Activated naive CD4-positive, alpha-beta T cell treated with anti-CD3 and anti-CD28 coated beads for 36 hours (primary cell): Measurements from ENCODE around the gene KCNC3. TPM values are rescaled to one million over a fixed set of nuclear protein-coding genes. Genes with fewer than 3 reads are reported as not detected.
"Not testable (repeated sequence)": the region's sequence is repeated elsewhere in the genome, so short reads cannot be mapped to it uniquely, and the experiment has no call there.

Source experiments
- CTCF ChIA-PET: fragments of 350-600 bp; sonication (Branson Sonifier 250); formaldehyde crosslinking; loops from one replicate; lab custom pipeline; 2021; ENCODE audit warnings: antibody characterized with exemption; lab: Charles Lee
- DNase-seq: peaks from one replicate; pipeline ENCODE4 v3.0.0-alpha.2; 2020
- H3K27ac Mint-ChIP-seq: one replicate; pipeline ENCODE4 v1.8.0; 2021; ENCODE audit warnings: mild to moderate bottlenecking, mixed read lengths
- H3K27me3 Mint-ChIP-seq: one replicate; pipeline ENCODE4 v1.8.0; 2021; ENCODE audit warnings: low read depth, mixed read lengths
- H3K36me3 Mint-ChIP-seq: one replicate; pipeline ENCODE4 v1.8.0; 2021; ENCODE audit warnings: low read depth, mixed read lengths
- H3K4me1 Mint-ChIP-seq: one replicate; pipeline ENCODE4 v1.8.0; 2021; ENCODE audit warnings: low read depth, mixed read lengths
- H3K4me3 Mint-ChIP-seq: one replicate; pipeline ENCODE4 v1.8.0; 2021; ENCODE audit warnings: mild to moderate bottlenecking, moderate library complexity, mixed read lengths
- H3K9me3 Mint-ChIP-seq: one replicate; pipeline ENCODE4 v1.8.0; 2021; ENCODE audit warnings: mixed read lengths
- intact Hi-C: fragments of 100-400 bp; cut with micrococcal nuclease; formaldehyde crosslinking; loops from one replicate; pipeline ENCODE4 v1.15.1; 2023
- total RNA-seq, 2 experiments: library from RNA; stranded (reverse); gene quantifications; one replicate each; pipeline ENCODE4 v1.2.3, GENCODE V29; 2021

KCNC3 gene
- total RNA-seq, 2 experiments from 2014 or later = 2.0 to 2.4 TPM

GRCh38 chr19:50331994-50332243 is 2.7 kb upstream of the KCNC3 start:
- Mint-ChIP-seq H3K4me1 (peaks cover 68% of the 10 kb centered on the region), H3K27ac (no peak overlapping the region), H3K9me3 (no peaks in the 10 kb centered on the region), H3K27me3 (peaks cover 47% of the 10 kb centered on the region), H3K4me3 (peak overlapping the region; percentile 73), H3K36me3 (peaks cover 8% of the 10 kb centered on the region)
- intact Hi-C loops = loop anchor here (2.0 to 10.0 kb wide), 2 partner anchors 15 to 393 kb away; partner anchors contain the start of gene CLEC11A
- no peak for DNase-seq
- CTCF ChIA-PET = no interaction called here

GRCh38 chr19:50331221-50331993 is 2.2 kb upstream of the KCNC3 start:
- Mint-ChIP-seq H3K27me3 (peaks cover 52% of the 10 kb centered on the region), H3K4me1 (peaks cover 73% of the 10 kb centered on the region), H3K36me3 (peaks cover 8% of the 10 kb centered on the region), H3K9me3 (no peaks in the 10 kb centered on the region), H3K4me3 (peak overlapping the region; percentile 73), H3K27ac (peak overlapping the region; percentile 73)
- peak; percentile 43 for DNase-seq
- CTCF ChIA-PET = no interaction called here
- intact Hi-C loops = loop anchor here (2.0 to 10.0 kb wide), 2 partner anchors 15 to 393 kb away; partner anchors contain the start of gene CLEC11A

DNA sequence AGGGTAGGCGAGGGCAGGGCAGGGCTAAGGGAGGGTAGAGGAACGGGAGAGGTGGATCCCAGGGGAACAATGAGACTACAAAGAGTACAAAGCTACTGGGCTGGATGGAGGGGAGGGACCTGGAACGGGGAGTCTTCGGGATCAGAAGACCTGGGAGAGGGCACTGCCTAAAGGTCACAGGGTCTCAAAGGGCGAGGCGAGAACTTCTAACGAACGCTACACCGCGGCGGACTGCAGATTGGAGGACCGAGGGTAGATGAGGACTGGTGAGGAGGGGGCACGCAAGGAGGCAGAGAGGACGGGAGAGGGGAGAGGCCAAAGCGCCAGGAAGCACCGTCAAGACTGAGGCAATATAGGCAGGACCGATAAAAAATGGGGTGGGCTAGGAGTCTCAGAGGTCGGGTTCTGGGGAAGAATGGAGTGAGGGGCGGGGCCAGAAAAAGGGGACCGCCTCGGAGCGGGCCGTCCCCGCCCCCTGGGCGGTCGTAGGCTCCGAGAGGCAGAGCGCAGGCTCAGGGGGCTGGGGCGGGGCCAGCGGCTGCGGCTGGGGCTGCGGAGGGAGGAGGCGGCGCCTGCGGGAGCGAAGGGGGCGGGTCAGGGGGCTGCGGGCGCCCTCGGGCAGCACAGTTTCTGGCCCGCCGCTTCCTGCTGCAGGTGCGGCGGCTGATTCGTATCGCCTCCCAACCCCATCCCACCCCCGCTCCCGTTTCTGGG is 1.3 kb upstream of the KCNC3 start:
- peak; percentile 87 for DNase-seq
- H3K4me1 Mint-ChIP-seq = peaks cover 74% of the 10 kb centered on the region
- peak overlapping the region; percentile 83 for H3K27ac Mint-ChIP-seq
- CTCF ChIA-PET = interaction anchor here (0.6 kb wide), 1 partner anchor 130 kb away, joined by 3 read pairs; no protein-coding TSS in a partner anchor
- H3K9me3 Mint-ChIP-seq = no peaks in the 10 kb centered on the region
- H3K36me3 Mint-ChIP-seq = peaks cover 8% of the 10 kb centered on the region
- intact Hi-C loops = loop anchor here (2.0 to 10.0 kb wide), 2 partner anchors 16 to 394 kb away; partner anchors contain the start of gene CLEC11A
- H3K27me3 Mint-ChIP-seq = peaks cover 51% of the 10 kb centered on the region
- H3K4me3 Mint-ChIP-seq = peak overlapping the region; percentile 82

DNA sequence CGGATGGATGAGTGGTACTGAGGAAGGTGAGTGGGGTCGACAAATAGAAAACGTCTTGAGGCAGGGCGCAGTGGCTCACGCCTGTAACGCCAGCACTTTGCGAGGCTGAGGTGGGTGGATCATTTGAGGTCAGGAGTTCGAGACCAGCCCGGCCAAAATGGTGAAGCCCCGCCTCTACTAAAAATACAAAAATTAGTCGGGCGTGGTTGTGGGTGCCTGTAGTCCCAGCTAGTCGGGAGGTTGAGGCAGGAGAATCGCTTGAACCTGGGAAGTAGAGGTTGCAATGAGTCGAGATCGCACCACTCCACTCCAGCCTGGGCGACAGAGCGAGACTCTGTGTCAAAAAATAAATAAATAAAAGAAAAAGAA is 733 bp upstream of the KCNC3 start:
- H3K27me3 Mint-ChIP-seq = peaks cover 45% of the 10 kb centered on the region
- CTCF ChIA-PET = interaction anchor here (0.6 to 1.9 kb wide), 2 partner anchors 17 to 130 kb away, joined by 3 to 6 read pairs; no protein-coding TSS in a partner anchor
- H3K4me3 Mint-ChIP-seq = peak overlapping the region; percentile 82
- peak overlapping the region; percentile 83 for H3K27ac Mint-ChIP-seq
- H3K4me1 Mint-ChIP-seq = peaks cover 68% of the 10 kb centered on the region
- not testable (repeated sequence) for H3K36me3 Mint-ChIP-seq, H3K9me3 Mint-ChIP-seq, DNase-seq
- intact Hi-C loops = loop anchor here (1.0 to 10.0 kb wide), 5 partner anchors 17 to 395 kb away; partner anchors contain the start of genes CLEC11A, POLD1, VRK3 and ZNF473

- CTCF ChIA-PET = interaction anchor here (0.8 to 1.9 kb wide), 3 partner anchors 10 to 36 kb away, joined by 3 to 6 read pairs (median 4); no protein-coding TSS in a partner anchor
- H3K27me3 Mint-ChIP-seq = peaks cover 45% of the 10 kb centered on the region
- no peak overlapping the region for H3K27ac Mint-ChIP-seq
- H3K4me1 Mint-ChIP-seq = peaks cover 60% of the 10 kb centered on the region
- no peaks in the 10 kb centered on the region for H3K9me3 Mint-ChIP-seq
- H3K36me3 Mint-ChIP-seq = peaks cover 8% of the 10 kb centered on the region
- H3K4me3 Mint-ChIP-seq = peak overlapping the region; percentile 82
- intact Hi-C loops = loop anchor here (1.0 to 5.0 kb wide), 3 partner anchors 28 to 302 kb away; partner anchors contain the start of genes POLD1, VRK3 and ZNF473
- DNase-seq = no peak
These were observed 368 bp downstream of the KCNC3 start for GRCh38 chr19:50328873-50329145.

DNA sequence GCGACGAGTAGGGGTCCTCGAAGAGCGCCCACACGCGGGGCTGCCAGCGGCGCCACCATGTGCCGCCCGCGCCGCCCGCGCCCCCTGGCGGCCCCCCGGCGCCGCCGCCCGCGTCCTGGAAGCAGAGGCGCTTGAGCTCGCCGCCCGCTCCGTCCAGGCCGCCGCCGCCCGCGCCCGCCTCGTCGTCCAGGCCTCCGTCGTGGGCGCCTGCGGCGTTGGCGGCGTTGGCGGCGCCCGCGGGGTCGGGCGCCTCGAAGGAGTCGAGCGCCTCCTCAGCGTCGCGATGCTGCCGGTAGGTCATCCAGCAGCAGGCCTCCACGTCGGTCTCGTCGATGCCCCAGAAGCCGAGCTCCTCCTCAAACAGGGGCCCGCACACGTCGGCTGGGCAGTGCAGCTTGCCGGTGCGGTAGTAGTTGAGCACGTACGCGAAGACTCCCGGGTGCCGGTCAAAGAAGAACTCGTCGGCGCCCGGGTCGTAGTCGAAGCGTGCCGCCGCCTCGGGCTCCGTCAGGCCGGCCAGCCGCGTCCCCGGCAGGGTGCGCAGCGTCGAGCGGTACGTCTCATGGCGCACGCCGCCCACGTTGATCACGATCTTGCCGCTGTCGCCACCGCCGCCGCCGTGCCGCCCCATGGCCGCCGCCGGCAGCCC is 829 bp downstream of the KCNC3 start:
- intact Hi-C loops = loop anchor here (2.0 to 5.0 kb wide), 2 partner anchors 28 to 301 kb away; partner anchors contain the start of genes VRK3 and ZNF473
- peak overlapping the region; percentile 18 for H3K4me3 Mint-ChIP-seq
- no peaks in the 10 kb centered on the region for H3K9me3 Mint-ChIP-seq
- peaks cover 45% of the 10 kb centered on the region for H3K27me3 Mint-ChIP-seq
- DNase-seq = no peak
- CTCF ChIA-PET = interaction anchor here (1.0 to 1.9 kb wide), 3 partner anchors 11 to 93 kb away, joined by 3 to 6 read pairs (median 4); no protein-coding TSS in a partner anchor
- H3K4me1 Mint-ChIP-seq = peaks cover 55% of the 10 kb centered on the region
- no peak overlapping the region for H3K27ac Mint-ChIP-seq
- H3K36me3 Mint-ChIP-seq = peaks cover 8% of the 10 kb centered on the region

DNA sequence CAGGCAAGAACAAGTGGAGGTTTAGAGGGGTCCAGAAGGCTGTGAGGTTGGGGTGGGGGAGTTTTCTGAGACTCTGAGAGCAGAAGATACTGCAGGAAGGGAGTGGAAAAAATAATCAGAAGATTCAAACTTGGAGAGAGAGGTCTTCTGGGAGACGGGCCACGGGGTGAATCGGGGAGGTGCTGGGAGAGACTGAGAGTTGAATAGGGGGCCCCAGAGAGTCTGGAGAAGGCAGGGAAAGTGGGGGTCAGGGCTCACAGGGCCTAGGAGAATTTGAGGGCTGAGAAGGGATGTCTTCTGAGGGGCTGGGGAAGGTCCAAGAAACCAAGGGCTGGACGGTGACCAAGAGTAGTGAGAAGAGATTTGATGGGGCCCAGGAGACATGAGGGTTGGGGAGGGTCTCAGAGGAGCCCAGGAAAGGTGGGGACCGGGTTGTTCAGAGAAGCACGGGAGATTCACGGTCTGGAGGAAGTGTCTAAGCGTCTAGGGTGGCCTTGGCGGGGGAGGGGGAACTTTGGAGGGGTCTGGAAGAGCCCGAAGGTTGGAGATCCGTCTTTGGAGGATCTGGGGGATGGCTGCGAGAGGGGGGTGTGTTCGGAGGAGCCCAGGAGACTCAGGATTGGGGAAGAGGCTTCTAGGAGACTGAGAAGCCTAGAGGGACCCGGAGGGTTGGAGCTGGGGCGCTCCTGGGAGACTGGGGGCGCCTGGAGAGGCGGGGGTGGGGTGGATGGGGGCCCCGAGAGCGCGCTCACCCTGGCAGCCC is 1.5 kb downstream of the KCNC3 start:
- Mint-ChIP-seq H3K4me3 (peak overlapping the region; percentile 66), H3K27ac (no peak overlapping the region), H3K4me1 (peaks cover 51% of the 10 kb centered on the region), H3K36me3 (peaks cover 8% of the 10 kb centered on the region), H3K27me3 (peaks cover 43% of the 10 kb centered on the region), H3K9me3 (no peaks in the 10 kb centered on the region)
- DNase-seq = no peak
- CTCF ChIA-PET = interaction anchor here (0.6 to 1.9 kb wide), 4 partner anchors 11 to 599 kb away, joined by 3 to 6 read pairs (median 4); no protein-coding TSS in a partner anchor
- intact Hi-C loops = loop anchor here (2.0 to 5.0 kb wide), 2 partner anchors 29 to 300 kb away; partner anchors contain the start of genes VRK3 and ZNF473

DNA sequence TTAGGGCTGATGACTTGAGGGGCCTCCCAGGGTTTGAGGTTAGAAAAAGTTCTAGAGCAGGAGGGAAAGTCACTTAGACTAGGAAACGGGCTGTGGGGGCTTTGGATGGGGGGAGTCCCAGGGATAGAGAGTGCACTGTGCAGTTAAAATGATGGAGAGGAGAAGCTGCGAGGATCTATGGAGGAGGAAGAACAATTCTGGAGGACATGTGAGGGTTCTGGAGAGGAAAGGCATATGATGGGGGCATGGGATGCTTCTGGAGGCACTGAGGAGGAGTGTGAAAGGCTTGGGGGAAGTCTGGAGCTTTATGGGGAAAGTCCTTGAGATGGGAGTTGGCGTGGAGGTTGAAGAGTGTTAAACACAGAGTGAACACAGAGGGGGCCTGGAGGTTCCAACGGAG is 2.2 kb downstream of the KCNC3 start:
- Mint-ChIP-seq H3K27ac (no peak overlapping the region), H3K4me3 (peak overlapping the region; percentile 66), H3K4me1 (peaks cover 44% of the 10 kb centered on the region), H3K36me3 (peaks cover 8% of the 10 kb centered on the region), H3K9me3 (no peaks in the 10 kb centered on the region), H3K27me3 (peaks cover 37% of the 10 kb centered on the region)
- DNase-seq = no peak
- CTCF ChIA-PET = interaction anchor here (0.6 kb wide), 1 partner anchor 598 kb away, joined by 4 read pairs; no protein-coding TSS in a partner anchor
- intact Hi-C loops = loop anchor here (5.0 kb wide), 1 partner anchor 300 kb away; the partner anchor contains the start of genes VRK3 and ZNF473

DNA sequence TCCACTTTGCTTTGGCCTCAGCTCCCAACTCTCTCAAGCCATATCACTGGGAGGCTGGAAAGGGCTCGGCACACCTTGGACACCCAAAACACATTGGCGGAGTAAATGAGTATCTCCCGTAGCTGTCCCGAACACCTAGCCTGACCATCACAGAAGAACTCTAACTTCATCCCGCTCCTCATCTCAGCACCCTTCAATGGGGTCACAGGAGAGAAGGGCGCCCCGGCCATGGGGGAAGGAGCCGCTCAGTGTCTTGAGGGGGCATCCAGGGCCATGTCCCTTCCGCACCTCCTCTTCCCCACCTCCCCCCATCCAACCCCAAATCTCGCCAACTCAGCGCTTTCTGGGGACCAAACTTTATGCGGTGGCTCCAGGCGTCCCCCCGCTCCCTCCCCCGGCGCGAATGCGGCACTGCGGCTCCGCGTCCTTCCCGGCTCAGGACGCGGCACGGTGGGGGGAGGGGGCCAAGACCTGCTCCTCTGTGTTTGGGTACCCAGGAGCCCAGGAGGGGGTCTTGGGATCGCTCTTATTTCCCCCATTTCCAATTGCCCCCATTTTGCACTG is 3.0 kb downstream of the KCNC3 start:
- CTCF ChIA-PET = no interaction called here
- no peak for DNase-seq
- peaks cover 30% of the 10 kb centered on the region for H3K27me3 Mint-ChIP-seq
- H3K4me1 Mint-ChIP-seq = peaks cover 36% of the 10 kb centered on the region
- no peak overlapping the region for H3K27ac Mint-ChIP-seq
- peak overlapping the region; percentile 66 for H3K4me3 Mint-ChIP-seq
- H3K9me3 Mint-ChIP-seq = no peaks in the 10 kb centered on the region
- intact Hi-C loops = loop anchor here (5.0 kb wide), 1 partner anchor 299 kb away; the partner anchor contains the start of genes VRK3 and ZNF473
- peaks cover 8% of the 10 kb centered on the region for H3K36me3 Mint-ChIP-seq

GRCh38 chr19:50325310-50326100 is 3.7 kb downstream of the KCNC3 start:
- Mint-ChIP-seq H3K36me3 (peaks cover 8% of the 10 kb centered on the region), H3K9me3 (no peaks in the 10 kb centered on the region), H3K4me1 (peaks cover 32% of the 10 kb centered on the region), H3K4me3 (peak overlapping the region; percentile 24), H3K27me3 (peaks cover 28% of the 10 kb centered on the region), H3K27ac (no peak overlapping the region)
- peak; percentile 69 for DNase-seq
- intact Hi-C loops = loop anchor here (5.0 kb wide), 1 partner anchor 298 kb away; the partner anchor contains the start of genes VRK3 and ZNF473
- CTCF ChIA-PET = no interaction called here
